IPS-18a (cell line): Measurements from ENCODE around the gene ARMC8.

ENCODE experiments used
- H3K27ac ChIP-seq: one replicate; pipeline ENCODE4 v1.5.1; 2013; ENCODE audit warnings: low read length
- H3K27me3 ChIP-seq: one replicate; pipeline ENCODE4 v1.6.1; 2013; ENCODE audit warnings: mild to moderate bottlenecking, low read length; ENCODE audit not compliant: control insufficient read depth, insufficient read depth
- H3K36me3 ChIP-seq: one replicate; pipeline ENCODE4 v1.6.1; 2013; ENCODE audit warnings: low read depth, low read length; ENCODE audit not compliant: control insufficient read depth
- H3K4me1 ChIP-seq: one replicate; pipeline ENCODE4 v1.6.1; 2013; ENCODE audit warnings: low read depth, low read length; ENCODE audit not compliant: control insufficient read depth
- H3K4me3 ChIP-seq: one replicate; pipeline ENCODE4 v1.5.1; 2013; ENCODE audit warnings: low read length
- H3K9ac ChIP-seq: one replicate; pipeline ENCODE4 v1.6.1; 2013; ENCODE audit warnings: mild to moderate bottlenecking, low read length, moderate library complexity
- H3K9me3 ChIP-seq: one replicate; pipeline ENCODE4 v1.6.1; 2013; ENCODE audit warnings: low read depth, low read length; ENCODE audit not compliant: control insufficient read depth

Gene ARMC8

DNA sequence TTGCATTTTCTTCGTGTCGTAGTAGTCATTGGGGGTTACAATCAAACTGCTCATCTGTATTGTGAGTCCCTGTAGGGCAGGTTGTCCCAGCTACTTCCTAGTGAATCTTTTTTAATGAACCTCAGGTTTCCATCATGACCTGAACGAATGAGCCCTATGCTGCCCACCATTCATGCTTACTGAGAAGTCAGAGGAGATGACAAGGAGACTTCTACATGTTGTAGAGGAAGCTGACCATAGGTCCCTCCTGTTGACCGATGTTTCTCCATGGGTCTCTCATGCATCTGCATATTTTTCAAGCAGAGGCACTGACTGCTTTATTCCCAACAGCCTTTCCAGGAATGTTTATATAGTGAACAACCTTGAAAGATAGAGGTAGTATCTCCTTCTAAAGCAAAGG, 147.5 kb downstream of the ARMC8 start:
- Histone ChIP-seq H3K4me3 (no peak overlapping the region), H3K4me1 (peaks cover 13% of the 10 kb centered on the region), H3K9ac (no peak overlapping the region), H3K27ac (no peak overlapping the region), H3K9me3 (no peaks in the 10 kb centered on the region), H3K27me3 (no peaks in the 10 kb centered on the region), H3K36me3 (no peaks in the 10 kb centered on the region)

DNA sequence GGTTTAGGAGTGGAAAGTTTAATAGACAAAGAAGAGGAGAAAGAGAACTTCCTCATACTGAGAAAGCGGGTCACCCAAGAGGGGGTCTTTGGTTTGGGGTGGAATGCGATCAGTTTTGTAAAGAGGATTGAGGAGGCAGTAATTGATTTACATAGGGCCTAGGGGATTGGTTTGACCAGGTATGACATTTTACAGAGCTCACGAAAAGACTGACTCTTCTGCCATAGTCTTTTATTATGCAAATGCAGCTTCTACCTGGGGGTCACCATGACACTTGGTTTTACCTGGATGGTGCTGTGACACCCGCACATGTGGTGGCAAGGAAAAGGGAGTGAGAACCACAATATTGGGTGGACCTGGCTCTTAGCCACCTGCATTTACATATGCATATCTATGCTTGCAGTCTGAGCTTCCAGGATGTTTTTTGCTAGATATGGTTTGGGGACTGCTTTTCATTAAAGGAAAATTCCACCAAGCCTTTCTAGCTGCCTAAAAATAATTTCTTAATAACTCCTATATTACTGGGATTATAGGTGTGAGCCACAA, 149.4 kb downstream of the ARMC8 start:
- H3K36me3 ChIP-seq = no peaks in the 10 kb centered on the region
- H3K4me1 ChIP-seq = peaks cover 13% of the 10 kb centered on the region
- H3K9ac ChIP-seq = no peak overlapping the region
- no peak overlapping the region for H3K27ac ChIP-seq
- no peaks in the 10 kb centered on the region for H3K27me3 ChIP-seq
- no peak overlapping the region for H3K4me3 ChIP-seq
- H3K9me3 ChIP-seq = no peaks in the 10 kb centered on the region

DNA sequence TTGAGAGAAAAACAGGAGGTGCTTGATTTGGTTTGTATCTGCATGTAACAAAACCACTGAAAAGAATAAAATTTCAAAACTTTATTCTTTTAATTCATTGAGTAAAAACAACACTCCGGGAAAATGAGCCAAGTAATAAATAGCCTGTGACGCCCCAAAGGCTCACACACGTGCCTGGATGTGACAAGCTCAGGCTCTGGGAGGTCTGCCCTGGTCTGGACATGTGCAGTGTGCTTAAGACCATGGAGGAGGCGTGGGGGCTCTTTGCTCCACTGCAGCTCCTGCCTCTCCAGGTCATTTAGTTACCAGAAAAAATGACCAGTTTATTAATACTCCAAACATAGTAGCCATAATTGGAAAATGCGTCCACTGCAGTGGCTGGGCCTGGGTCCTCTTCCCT, 151.1 kb downstream of the ARMC8 start:
- Histone ChIP-seq H3K9ac (no peak overlapping the region), H3K9me3 (no peaks in the 10 kb centered on the region), H3K27me3 (no peaks in the 10 kb centered on the region), H3K36me3 (no peaks in the 10 kb centered on the region), H3K4me1 (peaks cover 13% of the 10 kb centered on the region), H3K27ac (no peak overlapping the region), H3K4me3 (no peak overlapping the region)

- H3K36me3 ChIP-seq = no peaks in the 10 kb centered on the region
- H3K27ac ChIP-seq = no peak overlapping the region
- H3K9ac ChIP-seq = no peak overlapping the region
- no peaks in the 10 kb centered on the region for H3K27me3 ChIP-seq
- H3K4me3 ChIP-seq = no peak overlapping the region
- no peaks in the 10 kb centered on the region for H3K9me3 ChIP-seq
- H3K4me1 ChIP-seq = peaks cover 13% of the 10 kb centered on the region
Measured at GRCh38 chr3:138338811-138339210, 151.7 kb downstream of the ARMC8 start.

DNA sequence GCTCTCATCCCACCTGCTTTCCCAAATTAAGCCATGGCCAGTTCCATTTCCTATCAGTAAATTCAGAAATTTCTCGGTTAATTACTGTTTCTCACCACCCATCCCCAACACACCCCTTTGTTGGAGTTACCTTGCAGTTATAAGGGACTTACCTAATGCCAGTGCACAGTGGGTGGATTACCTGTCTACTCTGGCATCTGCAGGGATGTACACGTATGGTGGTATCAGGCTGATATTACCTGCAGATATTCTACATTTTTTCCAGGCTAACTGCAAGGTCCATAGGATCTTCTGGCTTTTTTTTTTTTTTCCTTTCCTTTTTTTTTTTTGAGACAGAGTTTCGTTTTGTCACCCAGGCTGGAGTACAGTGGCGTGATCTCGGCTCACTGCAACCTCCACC, 153.4 kb downstream of the ARMC8 start:
- Histone ChIP-seq H3K4me1 (peaks cover 13% of the 10 kb centered on the region), H3K27me3 (no peaks in the 10 kb centered on the region), H3K36me3 (no peaks in the 10 kb centered on the region), H3K4me3 (no peak overlapping the region), H3K9ac (no peak overlapping the region), H3K27ac (no peak overlapping the region), H3K9me3 (no peaks in the 10 kb centered on the region)

- no peak overlapping the region for H3K9ac ChIP-seq
- no peaks in the 10 kb centered on the region for H3K4me1 ChIP-seq
- H3K4me3 ChIP-seq = no peak overlapping the region
- no peaks in the 10 kb centered on the region for H3K9me3 ChIP-seq
- H3K27me3 ChIP-seq = peaks cover 9% of the 10 kb centered on the region
- H3K36me3 ChIP-seq = no peaks in the 10 kb centered on the region
- no peak overlapping the region for H3K27ac ChIP-seq
Measured at GRCh38 chr3:138344754-138345153, 157.7 kb downstream of the ARMC8 start.
